HepG2 (cell line): ENCODE data around the gene ACTG2.

Source experiments
- DR1 ChIP-seq: sonication (generic); formaldehyde crosslinking; IDR thresholded peaks from 2 replicates; pipeline ENCODE4 v1.8.0; 2021; ENCODE audit warnings: mild to moderate bottlenecking, missing genetic modification reagents, inconsistent platforms
- ZC3H13 ChIP-seq: sonication (generic); formaldehyde crosslinking; IDR thresholded peaks from 2 replicates; pipeline ENCODE4 v1.8.1; 2023; ENCODE audit warnings: mild to moderate bottlenecking, missing genetic modification reagents, moderate library complexity
- TF ChIP-seq, protein P1 (sequence below): sonication (generic); formaldehyde crosslinking; IDR thresholded peaks from 2 replicates; pipeline ENCODE4 v1.4.0; 2020; ENCODE audit warnings: low read depth, mild to moderate bottlenecking, missing genetic modification reagents

GRCh38 chr2:73930386-73930785 lies 37.6 kb downstream of the ACTG2 start:
- TF ChIP-seq ZC3H13 (CRISPR knock-in tag) (no peak), DR1 (no peak)
- TF ChIP-seq, protein P1, sequence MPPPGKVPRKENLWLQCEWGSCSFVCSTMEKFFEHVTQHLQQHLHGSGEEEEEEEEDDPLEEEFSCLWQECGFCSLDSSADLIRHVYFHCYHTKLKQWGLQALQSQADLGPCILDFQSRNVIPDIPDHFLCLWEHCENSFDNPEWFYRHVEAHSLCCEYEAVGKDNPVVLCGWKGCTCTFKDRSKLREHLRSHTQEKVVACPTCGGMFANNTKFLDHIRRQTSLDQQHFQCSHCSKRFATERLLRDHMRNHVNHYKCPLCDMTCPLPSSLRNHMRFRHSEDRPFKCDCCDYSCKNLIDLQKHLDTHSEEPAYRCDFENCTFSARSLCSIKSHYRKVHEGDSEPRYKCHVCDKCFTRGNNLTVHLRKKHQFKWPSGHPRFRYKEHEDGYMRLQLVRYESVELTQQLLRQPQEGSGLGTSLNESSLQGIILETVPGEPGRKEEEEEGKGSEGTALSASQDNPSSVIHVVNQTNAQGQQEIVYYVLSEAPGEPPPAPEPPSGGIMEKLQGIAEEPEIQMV (CRISPR knock-in tag), result no peak
